Lung (tissue), 12 donors: Measurements from ENCODE around the gene SYN1. TPM values are rescaled to one million over a fixed set of nuclear protein-coding genes. Genes with fewer than 3 reads are reported as not detected.

ENCODE experiments used
- ATAC-seq: fragments of 200-7000 bp; cut with Tn5 transposase; one replicate; pipeline ENCODE4 v1.9.1; 2020; ENCODE audit warnings: moderate number of reproducible peaks; ENCODE audit not compliant: insufficient read depth, low FRiP score
- DNase-seq, 3 donors: peaks; one replicate each; pipeline ENCODE4 v3.0.0-alpha.2; 2013 to 2017
- H3K27ac ChIP-seq, 2 donors: one replicate each; pipeline ENCODE4 v1.5.1; 2013; ENCODE audit warnings: mild to moderate bottlenecking in 2 of 2, moderate library complexity in 2 of 2, control low read depth in 1 of 2, inconsistent platforms in 1 of 2, low read depth in 1 of 2, low read length in 1 of 2
- H3K27me3 ChIP-seq, 3 donors: one replicate each; pipeline ENCODE4 v1.5.1; 2013; ENCODE audit warnings: low read length in 2 of 3; ENCODE audit not compliant: control insufficient read depth in 3 of 3, insufficient read depth in 3 of 3
- H3K36me3 ChIP-seq, 4 donors: one replicate each; pipeline ENCODE4 v1.5.1; 2013; ENCODE audit warnings: low read length in 4 of 4, mild to moderate bottlenecking in 1 of 4, moderate library complexity in 1 of 4; ENCODE audit not compliant: control insufficient read depth in 4 of 4, insufficient read depth in 4 of 4
- H3K4me1 ChIP-seq, 5 donors: one replicate each; pipeline ENCODE4 v1.5.1; 2013; ENCODE audit warnings: low read length in 5 of 5, mild to moderate bottlenecking in 2 of 5, moderate library complexity in 1 of 5; ENCODE audit not compliant: control insufficient read depth in 5 of 5, insufficient read depth in 5 of 5
- H3K4me3 ChIP-seq: one replicate; pipeline ENCODE4 v1.5.1; 2013; ENCODE audit warnings: mild to moderate bottlenecking, control low read depth, moderate library complexity
- H3K9ac ChIP-seq, 2 donors: one replicate each; pipeline ENCODE4 v1.5.1; 2013; ENCODE audit warnings: low read length in 2 of 2, control low read depth in 1 of 2; ENCODE audit not compliant: insufficient read depth in 1 of 2
- H3K9me3 ChIP-seq, 4 donors: one replicate each; pipeline ENCODE4 v1.5.1; 2013; ENCODE audit warnings: low read length in 3 of 4, mild to moderate bottlenecking in 1 of 4, moderate library complexity in 1 of 4; ENCODE audit not compliant: control insufficient read depth in 4 of 4, insufficient read depth in 3 of 4
- WGBS, 2 donors: extraction: QIAGEN DNeasy Blood & Tissue Kit; methylation state at CpG; one replicate each; pipeline ENCODE4 v1.1.7; 2013; 5-methylcytosine and 5-hydroxymethylcytosine counted together
- polyA plus RNA-seq, 2 donors: library from polyadenylated mRNA; stranded (reverse); fragments of 200-250 nt; gene quantifications; one replicate each; pipeline ENCODE4 v1.2.1, GENCODE V29; 2013
- total RNA-seq, 2 donors: library from RNA; depleted of rRNA in 1 of 2; stranded (reverse); fragments of >200 nt in 1 of 2; gene quantifications; one replicate each; pipeline ENCODE4 v1.2.1, GENCODE V29; 2014 to 2021
- TF ChIP-seq, protein P1 (sequence below): IDR thresholded peaks from 2 replicates; pipeline ENCODE4 v1.5.1; 2012; ENCODE audit warnings: mild to moderate bottlenecking; ENCODE audit errors: control extremely low read depth, extremely low read depth
- donor health status: control.
- donor health status: control.
- donor health status: Bipolar disorder and iron deficiency.
- donor health status: healthy.
- donor health status: DM: yes; HTN: yes; CAD: no.

Gene SYN1
- total and polyA plus RNA-seq, 4 donors = 0.11 to 4.5 (median 1.3) TPM

DNA sequence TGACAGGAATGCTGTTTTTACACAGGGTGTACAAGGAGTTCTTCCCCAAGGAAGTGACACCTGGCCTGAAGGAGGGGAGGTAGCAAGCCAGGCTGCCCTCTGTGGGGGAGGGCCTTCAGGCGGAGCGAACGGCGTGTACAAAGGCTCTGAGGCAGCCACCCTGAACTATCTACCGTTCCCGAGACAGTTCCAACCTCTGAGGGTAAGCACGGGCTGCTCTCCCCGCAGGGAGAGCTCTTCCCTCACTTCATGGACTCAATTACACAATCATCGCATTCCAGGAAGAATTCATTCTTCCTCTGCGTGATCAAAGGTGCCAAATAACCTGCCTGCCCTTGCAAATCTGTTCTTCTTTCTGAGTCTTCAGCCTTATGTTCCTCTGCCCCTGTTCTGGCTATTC, 25.9 kb upstream of the SYN1 start:
- Histone ChIP-seq H3K9ac (no peak overlapping the region), H3K27ac (peak overlapping the region in 1 of 2 donors; percentile 38), H3K36me3 (peaks cover 0 to 9% (median 6%) of the 10 kb centered on the region in 4 donors), H3K4me1 (peaks cover 0 to 18% (median 5%) of the 10 kb centered on the region in 5 donors), H3K4me3 (no peak overlapping the region), H3K27me3 (no peaks in the 10 kb centered on the region), H3K9me3 (peaks cover 0 to 10% (median 0%) of the 10 kb centered on the region in 4 donors)
- TF ChIP-seq, protein P1, sequence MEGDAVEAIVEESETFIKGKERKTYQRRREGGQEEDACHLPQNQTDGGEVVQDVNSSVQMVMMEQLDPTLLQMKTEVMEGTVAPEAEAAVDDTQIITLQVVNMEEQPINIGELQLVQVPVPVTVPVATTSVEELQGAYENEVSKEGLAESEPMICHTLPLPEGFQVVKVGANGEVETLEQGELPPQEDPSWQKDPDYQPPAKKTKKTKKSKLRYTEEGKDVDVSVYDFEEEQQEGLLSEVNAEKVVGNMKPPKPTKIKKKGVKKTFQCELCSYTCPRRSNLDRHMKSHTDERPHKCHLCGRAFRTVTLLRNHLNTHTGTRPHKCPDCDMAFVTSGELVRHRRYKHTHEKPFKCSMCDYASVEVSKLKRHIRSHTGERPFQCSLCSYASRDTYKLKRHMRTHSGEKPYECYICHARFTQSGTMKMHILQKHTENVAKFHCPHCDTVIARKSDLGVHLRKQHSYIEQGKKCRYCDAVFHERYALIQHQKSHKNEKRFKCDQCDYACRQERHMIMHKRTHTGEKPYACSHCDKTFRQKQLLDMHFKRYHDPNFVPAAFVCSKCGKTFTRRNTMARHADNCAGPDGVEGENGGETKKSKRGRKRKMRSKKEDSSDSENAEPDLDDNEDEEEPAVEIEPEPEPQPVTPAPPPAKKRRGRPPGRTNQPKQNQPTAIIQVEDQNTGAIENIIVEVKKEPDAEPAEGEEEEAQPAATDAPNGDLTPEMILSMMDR = no peak
- 55 to 71% methylated on average over 6 to 10 of the region's 10 CpGs for WGBS, 2 donors
- ATAC-seq (peak; percentile 16), DNase-seq (no peak)

DNA sequence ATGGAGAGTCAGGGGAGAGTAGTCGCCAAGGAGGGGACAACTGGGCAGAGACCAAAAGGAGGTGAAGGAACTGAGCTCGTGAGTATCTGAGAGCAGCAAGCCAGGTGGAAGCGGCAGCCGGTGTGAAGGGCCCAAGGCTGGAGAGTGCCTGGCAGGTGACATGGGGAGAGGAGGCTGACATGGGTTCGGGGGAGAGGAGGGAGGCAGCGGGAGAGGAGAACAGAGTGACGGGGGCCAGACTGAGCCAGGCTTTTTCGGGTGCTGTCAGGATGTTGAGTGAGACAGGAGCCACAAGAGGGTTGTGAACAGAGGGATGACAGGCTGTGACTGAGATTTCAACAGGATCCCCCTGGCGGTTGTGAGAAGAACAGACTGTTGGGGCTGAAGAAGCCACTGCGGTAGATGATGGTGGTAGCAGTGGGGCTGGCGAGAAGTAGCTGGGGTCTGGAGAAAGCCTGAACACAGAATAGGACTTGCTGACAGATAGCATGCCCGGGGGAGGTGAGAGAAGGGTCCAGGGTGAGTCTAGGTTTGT, 25.0 kb upstream of the SYN1 start:
- Histone ChIP-seq H3K9ac (no peak overlapping the region), H3K4me3 (no peak overlapping the region), H3K27ac (no peak overlapping the region), H3K9me3 (peaks cover 0 to 8% (median 0%) of the 10 kb centered on the region in 4 donors), H3K27me3 (no peaks in the 10 kb centered on the region), H3K4me1 (peaks cover 0 to 18% (median 5%) of the 10 kb centered on the region in 5 donors), H3K36me3 (peaks cover 4 to 9% (median 8%) of the 10 kb centered on the region in 4 donors)
- WGBS, 2 donors = 59 to 76% methylated on average over 12 of the region's 12 CpGs
- DNase-seq (peak; percentile 24 to 58 (median 40)), ATAC-seq (no peak)
- TF ChIP-seq, protein P1 = no peak

DNA sequence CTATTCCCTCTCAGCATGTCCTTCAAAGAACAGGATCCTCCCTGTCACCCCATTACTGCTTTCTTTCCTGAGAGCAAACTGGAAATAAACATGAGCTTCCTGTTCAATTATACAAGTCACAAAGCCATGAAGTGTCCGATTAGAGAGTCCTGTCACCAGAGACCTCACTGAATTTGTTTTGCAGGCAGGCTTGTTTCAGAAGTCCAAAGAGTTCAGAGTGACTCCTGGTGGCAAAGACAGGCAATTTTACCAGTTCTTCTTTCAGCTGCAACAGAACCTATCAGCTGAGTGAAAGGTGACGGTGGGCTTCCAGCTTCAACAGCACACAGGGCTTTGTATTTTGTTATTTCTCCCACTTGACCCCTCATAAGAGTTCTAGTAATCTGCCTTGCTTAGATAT, 24.3 kb upstream of the SYN1 start:
- 11 to 32% methylated on average over 2 of the region's 2 CpGs for WGBS, 2 donors
- peaks cover 0 to 11% (median 0%) of the 10 kb centered on the region in 4 donors for H3K9me3 ChIP-seq
- no peak overlapping the region for H3K27ac ChIP-seq
- peaks cover 0 to 12% (median 0%) of the 10 kb centered on the region in 5 donors for H3K4me1 ChIP-seq
- H3K4me3 ChIP-seq = no peak overlapping the region
- TF ChIP-seq, protein P1 = no peak
- ATAC-seq (no peak), DNase-seq (peak in 2 of 3 donors; percentile 51 to 69)
- no peaks in the 10 kb centered on the region for H3K27me3 ChIP-seq
- no peak overlapping the region for H3K9ac ChIP-seq
- H3K36me3 ChIP-seq = peaks cover 5 to 11% (median 9%) of the 10 kb centered on the region in 4 donors
